Activated naive CD4-positive, alpha-beta T cell treated with anti-CD3 and anti-CD28 coated beads, Interleukin-2, amount 10 ng/mL, durations not matched to agents 7 days and 5 days (primary cell): ENCODE data around the gene NIBAN1.
"Not testable (repeated sequence)": the region's sequence is repeated elsewhere in the genome, so short reads cannot be mapped to it uniquely, and the experiment has no call there.

Experiments
- CTCF ChIA-PET: fragments of 350-600 bp; sonication (Branson Sonifier 250); formaldehyde crosslinking; loops from one replicate; lab custom pipeline; 2021; ENCODE audit warnings: antibody characterized with exemption; lab: Charles Lee
- DNase-seq: peaks from one replicate; pipeline ENCODE4 v3.0.0-alpha.2; 2020
- H3K27ac Mint-ChIP-seq: one replicate; pipeline ENCODE4 v1.8.0; 2021; ENCODE audit warnings: mild to moderate bottlenecking, moderate library complexity, mixed read lengths
- H3K27me3 Mint-ChIP-seq: one replicate; pipeline ENCODE4 v1.8.0; 2021; ENCODE audit warnings: mild to moderate bottlenecking, mixed read lengths
- H3K36me3 Mint-ChIP-seq: one replicate; pipeline ENCODE4 v1.8.0; 2021; ENCODE audit warnings: mixed read lengths
- H3K4me1 Mint-ChIP-seq: one replicate; pipeline ENCODE4 v1.8.0; 2021; ENCODE audit warnings: mixed read lengths
- H3K4me3 Mint-ChIP-seq: one replicate; pipeline ENCODE4 v1.8.0; 2021; ENCODE audit warnings: mild to moderate bottlenecking, moderate library complexity, mixed read lengths
- H3K9me3 Mint-ChIP-seq: one replicate; pipeline ENCODE4 v1.8.0; 2021; ENCODE audit warnings: mixed read lengths

NIBAN1 gene

DNA sequence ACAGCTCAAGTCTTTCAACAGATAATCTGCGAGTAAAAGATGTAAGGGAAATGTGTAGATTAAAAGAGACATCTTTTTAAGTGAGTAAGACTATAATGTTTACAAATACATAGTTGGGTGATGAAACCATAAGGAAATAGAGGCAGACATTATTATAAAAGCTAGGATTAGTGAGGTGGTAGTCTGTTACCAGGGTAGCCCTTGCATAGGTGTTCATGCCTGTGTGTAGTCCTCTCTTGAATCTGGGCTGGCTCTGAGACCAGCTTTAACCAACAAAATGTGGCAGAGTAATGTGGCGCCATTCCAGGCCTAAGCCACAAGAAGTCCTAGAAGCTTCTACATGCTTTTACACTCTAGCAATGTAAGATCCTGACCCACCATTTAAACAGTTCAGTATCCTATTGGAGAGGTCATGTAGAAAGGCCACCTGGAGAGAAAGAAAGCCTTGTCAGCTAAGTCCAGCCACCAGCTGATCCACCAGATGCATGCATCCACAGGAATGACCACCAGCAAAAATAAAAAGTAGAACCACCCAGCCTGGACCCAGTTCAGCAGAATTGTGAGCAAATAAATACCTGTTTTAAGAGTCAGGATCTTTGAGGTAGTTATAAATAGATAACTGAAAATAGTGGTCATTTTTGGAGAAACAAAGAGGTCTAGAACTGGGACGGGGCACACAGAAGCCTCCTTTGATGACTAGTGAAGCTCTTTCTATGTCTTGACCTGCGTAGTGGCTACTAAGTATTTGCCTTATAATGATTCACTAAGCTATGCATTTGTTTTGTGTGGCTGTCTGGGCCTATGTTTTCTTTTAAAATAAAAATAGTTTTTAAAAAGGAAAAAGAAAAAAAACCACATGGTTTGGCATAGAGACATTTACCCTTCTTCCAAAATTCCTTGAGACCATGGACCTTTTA is 8.1 kb downstream of the NIBAN1 start:
- Mint-ChIP-seq H3K36me3 (peaks cover 21% of the 10 kb centered on the region), H3K27ac (no peak overlapping the region), H3K27me3 (no peaks in the 10 kb centered on the region), H3K4me3 (no peak overlapping the region), H3K9me3 (no peaks in the 10 kb centered on the region), H3K4me1 (peaks cover 31% of the 10 kb centered on the region)
- no peak for DNase-seq
- CTCF ChIA-PET, result interaction anchor here (1.1 kb wide), 1 partner anchor 8 kb away, joined by 3 read pairs; no protein-coding TSS in a partner anchor

- Mint-ChIP-seq H3K27ac (no peak overlapping the region), H3K36me3 (peaks cover 19% of the 10 kb centered on the region), H3K9me3 (no peaks in the 10 kb centered on the region), H3K27me3 (no peaks in the 10 kb centered on the region), H3K4me1 (peaks cover 23% of the 10 kb centered on the region), H3K4me3 (no peak overlapping the region)
- CTCF ChIA-PET, result no interaction called here
- no peak for DNase-seq
These were observed 8.9 kb downstream of the NIBAN1 start for GRCh38 chr1:184965439-184965838.

GRCh38 chr1:184959626-184960025 is 14.7 kb downstream of the NIBAN1 start:
- Mint-ChIP-seq H3K4me3 (no peak overlapping the region), H3K36me3 (peaks cover 11% of the 10 kb centered on the region), H3K27ac (no peak overlapping the region), H3K9me3 (no peaks in the 10 kb centered on the region), H3K4me1 (peaks cover 3% of the 10 kb centered on the region), H3K27me3 (no peaks in the 10 kb centered on the region)
- CTCF ChIA-PET, result no interaction called here
- DNase-seq, result no peak

GRCh38 chr1:184958554-184959353 is 15.6 kb downstream of the NIBAN1 start:
- Mint-ChIP-seq H3K27me3 (no peaks in the 10 kb centered on the region), H3K27ac (no peak overlapping the region), H3K4me3 (no peak overlapping the region), H3K4me1 (peaks cover 12% of the 10 kb centered on the region), H3K9me3 (no peaks in the 10 kb centered on the region), H3K36me3 (peaks cover 2% of the 10 kb centered on the region)
- CTCF ChIA-PET, result interaction anchor here (0.7 kb wide), 1 partner anchor 211 kb away, joined by 3 read pairs; no protein-coding TSS in a partner anchor
- DNase-seq, result no peak

- H3K4me3 Mint-ChIP-seq, H3K27ac Mint-ChIP-seq, H3K27me3 Mint-ChIP-seq, H3K9me3 Mint-ChIP-seq, H3K36me3 Mint-ChIP-seq, DNase-seq: not testable (repeated sequence)
- H3K4me1 Mint-ChIP-seq, result peaks cover 18% of the 10 kb centered on the region
- CTCF ChIA-PET, result interaction anchor here (0.7 kb wide), 1 partner anchor 9 kb away, joined by 3 read pairs; no protein-coding TSS in a partner anchor
These were observed 16.4 kb downstream of the NIBAN1 start for GRCh38 chr1:184957901-184958300.

DNA sequence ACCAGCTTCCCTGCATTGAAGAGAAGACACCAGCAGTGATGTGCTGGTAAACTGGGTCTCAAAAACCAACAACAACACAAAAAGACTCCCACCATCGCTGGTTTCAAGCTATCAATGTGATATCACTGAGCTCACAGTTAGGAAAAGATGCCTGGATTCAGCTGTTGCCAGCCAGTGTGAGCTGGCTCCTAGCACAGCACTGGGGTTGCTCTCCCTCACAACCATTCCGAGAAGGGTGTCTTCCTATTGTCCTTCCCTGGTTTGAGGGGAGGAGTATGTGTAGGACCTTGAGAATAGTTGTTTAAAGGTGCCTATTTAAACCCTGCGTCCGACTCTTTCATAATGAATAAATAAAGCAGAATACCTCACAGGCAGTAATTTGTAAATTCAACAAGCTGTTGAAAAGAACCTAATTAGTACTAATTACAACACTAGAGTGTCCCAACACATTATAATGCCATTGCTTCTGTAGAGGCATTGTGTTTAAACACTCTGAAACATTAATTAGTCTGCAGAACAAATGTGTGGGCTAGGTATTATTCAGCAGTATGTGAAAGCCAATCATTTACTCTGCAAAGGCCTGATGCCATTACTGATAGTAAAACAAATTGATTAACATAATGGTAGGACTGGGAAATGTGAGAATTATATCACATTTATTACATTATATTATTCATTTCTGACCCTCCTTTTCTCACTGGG is 17.2 kb downstream of the NIBAN1 start:
- Mint-ChIP-seq H3K27ac (no peak overlapping the region), H3K36me3 (peaks cover 2% of the 10 kb centered on the region), H3K4me1 (peaks cover 18% of the 10 kb centered on the region), H3K9me3 (no peaks in the 10 kb centered on the region), H3K4me3 (no peak overlapping the region), H3K27me3 (no peaks in the 10 kb centered on the region)
- CTCF ChIA-PET, result interaction anchor here (0.7 kb wide), 1 partner anchor 10 kb away, joined by 3 read pairs; no protein-coding TSS in a partner anchor
- DNase-seq, result no peak

GRCh38 chr1:184954232-184954995 is 19.9 kb downstream of the NIBAN1 start:
- CTCF ChIA-PET, result interaction anchor here (0.5 to 0.9 kb wide), 4 partner anchors 10 to 203 kb away, joined by 3 to 4 read pairs (median 3); no protein-coding TSS in a partner anchor

GRCh38 chr1:184953600-184954219 is 20.6 kb downstream of the NIBAN1 start:
- no peaks in the 10 kb centered on the region for H3K9me3 Mint-ChIP-seq
- peaks cover 18% of the 10 kb centered on the region for H3K4me1 Mint-ChIP-seq
- DNase-seq, result no peak
- CTCF ChIA-PET, result no interaction called here
- H3K27me3 Mint-ChIP-seq, result no peaks in the 10 kb centered on the region
- peak overlapping the region; percentile 1 for H3K27ac Mint-ChIP-seq
- H3K36me3 Mint-ChIP-seq, result peaks cover 4% of the 10 kb centered on the region
- H3K4me3 Mint-ChIP-seq, result no peak overlapping the region

More at GRCh38 chr1:184954232-184954995, 19.9 kb downstream of the NIBAN1 start:
- DNase-seq, result no peak
- H3K9me3 Mint-ChIP-seq, result no peaks in the 10 kb centered on the region
- H3K36me3 Mint-ChIP-seq, result peaks cover 4% of the 10 kb centered on the region
- peaks cover 18% of the 10 kb centered on the region for H3K4me1 Mint-ChIP-seq
- H3K27ac Mint-ChIP-seq, result no peak overlapping the region
- no peak overlapping the region for H3K4me3 Mint-ChIP-seq
- no peaks in the 10 kb centered on the region for H3K27me3 Mint-ChIP-seq

- Mint-ChIP-seq H3K4me3 (no peak overlapping the region), H3K36me3 (peaks cover 4% of the 10 kb centered on the region), H3K9me3 (no peaks in the 10 kb centered on the region), H3K27ac (no peak overlapping the region), H3K4me1 (peaks cover 18% of the 10 kb centered on the region), H3K27me3 (no peaks in the 10 kb centered on the region)
- no peak for DNase-seq
- CTCF ChIA-PET, result no interaction called here
These were observed 21.9 kb downstream of the NIBAN1 start for GRCh38 chr1:184952428-184952827.

- Mint-ChIP-seq H3K36me3 (peaks cover 4% of the 10 kb centered on the region), H3K9me3 (no peaks in the 10 kb centered on the region), H3K27ac (no peak overlapping the region), H3K27me3 (no peaks in the 10 kb centered on the region), H3K4me3 (no peak overlapping the region), H3K4me1 (peaks cover 18% of the 10 kb centered on the region)
- CTCF ChIA-PET, result no interaction called here
- no peak for DNase-seq
These were observed 22.5 kb downstream of the NIBAN1 start for GRCh38 chr1:184951788-184952187.

DNA sequence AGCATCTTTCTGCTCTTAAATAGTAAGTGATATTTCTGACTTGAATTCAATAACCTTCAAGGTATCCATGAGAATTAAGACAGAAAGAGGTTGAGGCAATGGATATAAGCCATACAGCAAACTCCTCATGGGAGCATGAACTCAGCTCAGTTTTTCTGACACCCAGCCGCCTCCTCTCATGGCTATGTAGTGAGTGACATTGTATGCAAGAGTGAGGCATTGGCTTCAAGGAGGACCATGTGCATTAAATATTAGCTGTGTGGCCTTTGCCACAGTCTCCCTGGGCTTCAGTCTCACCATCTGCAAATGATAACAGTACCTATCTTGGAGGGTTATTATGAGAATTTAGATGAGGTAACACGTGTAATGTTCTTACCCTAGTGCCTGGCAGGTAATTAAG is 23.4 kb downstream of the NIBAN1 start:
- peaks cover 21% of the 10 kb centered on the region for H3K4me1 Mint-ChIP-seq
- no peak for DNase-seq
- H3K27me3 Mint-ChIP-seq, result no peaks in the 10 kb centered on the region
- H3K27ac Mint-ChIP-seq, result no peak overlapping the region
- no peak overlapping the region for H3K4me3 Mint-ChIP-seq
- CTCF ChIA-PET, result no interaction called here
- peaks cover 7% of the 10 kb centered on the region for H3K36me3 Mint-ChIP-seq
- H3K9me3 Mint-ChIP-seq, result no peaks in the 10 kb centered on the region

DNA sequence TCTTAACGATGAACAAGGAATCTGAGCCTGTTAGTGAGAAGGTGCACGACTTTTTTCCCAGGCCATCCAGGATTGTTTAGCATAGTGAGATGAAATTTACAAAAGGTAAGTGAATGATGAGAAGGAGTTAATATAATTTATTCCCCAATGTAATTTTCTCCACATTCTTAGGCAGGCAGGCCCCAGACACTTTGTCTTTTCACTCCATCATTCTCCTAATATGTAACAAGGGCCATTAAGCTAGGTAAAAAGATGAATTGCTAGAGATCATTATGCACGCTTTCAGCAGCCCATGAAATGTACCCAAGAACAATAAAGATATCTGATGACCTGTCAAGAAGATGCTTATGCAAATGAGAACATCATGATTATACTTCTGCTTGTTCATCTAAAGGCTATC is 24.1 kb downstream of the NIBAN1 start:
- no peak overlapping the region for H3K27ac Mint-ChIP-seq
- DNase-seq, result no peak
- H3K27me3 Mint-ChIP-seq, result no peaks in the 10 kb centered on the region
- peaks cover 25% of the 10 kb centered on the region for H3K4me1 Mint-ChIP-seq
- CTCF ChIA-PET, result no interaction called here
- no peak overlapping the region for H3K4me3 Mint-ChIP-seq
- peaks cover 11% of the 10 kb centered on the region for H3K36me3 Mint-ChIP-seq
- no peaks in the 10 kb centered on the region for H3K9me3 Mint-ChIP-seq
